Mucosa of rectum (tissue), 2 donors: ENCODE measurements around the gene CHRND.

Experiments
- H3K27ac ChIP-seq, 2 donors: one replicate each; pipeline ENCODE4 v1.7.0; 2013; ENCODE audit warnings: inconsistent platforms in 2 of 2, low read depth in 2 of 2, low read length in 2 of 2
- H3K27me3 ChIP-seq, 2 donors: one replicate each; pipeline ENCODE4 v1.7.0; 2013; ENCODE audit warnings: low read length in 2 of 2; ENCODE audit not compliant: control insufficient read depth in 2 of 2, insufficient read depth in 2 of 2
- H3K36me3 ChIP-seq, 2 donors: one replicate each; pipeline ENCODE4 v1.7.0; 2013; ENCODE audit warnings: low read length in 2 of 2; ENCODE audit not compliant: control insufficient read depth in 2 of 2, insufficient read depth in 2 of 2
- H3K4me1 ChIP-seq, 2 donors: one replicate each; pipeline ENCODE4 v1.7.0; 2013; ENCODE audit warnings: low read length in 2 of 2, mild to moderate bottlenecking in 1 of 2; ENCODE audit not compliant: control insufficient read depth in 2 of 2, insufficient read depth in 2 of 2
- H3K4me3 ChIP-seq, 2 donors: one replicate each; pipeline ENCODE4 v1.7.0; 2013; ENCODE audit warnings: low read length in 2 of 2
- H3K9ac ChIP-seq, 2 donors: one replicate each; pipeline ENCODE4 v1.7.0; 2013; ENCODE audit warnings: low read length in 2 of 2, low read depth in 1 of 2, mild to moderate bottlenecking in 1 of 2
- H3K9me3 ChIP-seq, 2 donors: one replicate each; pipeline ENCODE4 v1.7.0; 2013; ENCODE audit warnings: low read length in 2 of 2; ENCODE audit not compliant: control insufficient read depth in 2 of 2
- donor health status: healthy.
- donor health status: Normal muscosa, but diverticular disease.

CHRND gene

DNA sequence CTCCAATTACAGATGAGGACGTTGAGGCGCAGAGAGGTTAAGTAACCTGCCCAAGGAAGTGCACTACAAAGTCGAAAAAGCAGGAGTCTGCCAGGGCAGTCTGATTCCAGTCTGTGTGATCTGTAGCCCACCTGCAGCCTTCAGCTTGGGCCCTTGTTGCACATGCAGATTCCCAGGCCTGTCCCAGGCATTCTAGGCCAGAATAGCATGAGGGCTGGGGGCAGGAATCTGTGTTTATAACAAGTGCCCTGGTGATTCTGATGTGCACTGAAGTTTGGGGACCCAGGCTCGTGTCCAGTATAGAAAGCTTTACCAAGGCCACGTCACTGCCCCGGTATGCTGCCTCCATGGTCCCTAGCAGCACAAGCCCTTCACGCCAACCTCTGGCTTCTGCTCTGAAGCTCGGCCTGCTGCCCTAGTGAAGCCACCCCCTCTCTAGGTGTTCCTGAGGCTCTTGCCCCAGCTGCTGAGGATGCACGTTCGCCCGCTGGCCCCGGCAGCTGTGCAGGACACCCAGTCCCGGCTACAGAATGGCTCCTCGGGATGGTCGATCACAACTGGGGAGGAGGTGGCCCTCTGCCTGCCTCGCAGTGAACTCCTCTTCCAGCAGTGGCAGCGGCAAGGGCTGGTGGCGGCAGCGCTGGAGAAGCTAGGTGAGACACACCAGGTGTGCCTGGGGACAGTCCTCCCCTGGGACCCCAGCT is 18.1 kb downstream of the CHRND start:
- Histone ChIP-seq H3K27ac (no peak overlapping the region), H3K27me3 (peaks cover 4 to 5% of the 10 kb centered on the region in 2 donors)

GRCh38 chr2:232544674-232545073 is 18.7 kb downstream of the CHRND start:
- H3K36me3 ChIP-seq, result peaks cover 0 to 5% of the 10 kb centered on the region in 2 donors
- H3K4me1 ChIP-seq, result no peaks in the 10 kb centered on the region
- H3K27me3 ChIP-seq, result peaks cover 0 to 2% of the 10 kb centered on the region in 2 donors
- no peak overlapping the region for H3K27ac ChIP-seq
- H3K9me3 ChIP-seq, result no peaks in the 10 kb centered on the region
- H3K4me3 ChIP-seq, result no peak overlapping the region
- H3K9ac ChIP-seq, result no peak overlapping the region

More for the DNA sequence above, 18.1 kb downstream of the CHRND start:
- Histone ChIP-seq H3K4me3 (no peak overlapping the region), H3K4me1 (no peaks in the 10 kb centered on the region), H3K9ac (no peak overlapping the region), H3K36me3 (peaks cover 0 to 5% of the 10 kb centered on the region in 2 donors), H3K9me3 (no peaks in the 10 kb centered on the region)

GRCh38 chr2:232545511-232546375 is 19.8 kb downstream of the CHRND start:
- H3K9ac ChIP-seq, result no peak overlapping the region
- no peak overlapping the region for H3K27ac ChIP-seq
- H3K4me1 ChIP-seq, result no peaks in the 10 kb centered on the region
- peaks cover 0 to 5% of the 10 kb centered on the region in 2 donors for H3K36me3 ChIP-seq
- H3K27me3 ChIP-seq, result no peaks in the 10 kb centered on the region
- H3K4me3 ChIP-seq, result no peak overlapping the region
- H3K9me3 ChIP-seq, result no peaks in the 10 kb centered on the region

- no peak overlapping the region for H3K9ac ChIP-seq
- H3K27me3 ChIP-seq, result no peaks in the 10 kb centered on the region
- no peak overlapping the region for H3K4me3 ChIP-seq
- H3K9me3 ChIP-seq, result no peaks in the 10 kb centered on the region
- H3K36me3 ChIP-seq, result peaks cover 0 to 9% of the 10 kb centered on the region in 2 donors
- peaks cover 3 to 10% of the 10 kb centered on the region in 2 donors for H3K4me1 ChIP-seq
- H3K27ac ChIP-seq, result no peak overlapping the region
These were observed 22.0 kb downstream of the CHRND start for GRCh38 chr2:232547991-232548390.

DNA sequence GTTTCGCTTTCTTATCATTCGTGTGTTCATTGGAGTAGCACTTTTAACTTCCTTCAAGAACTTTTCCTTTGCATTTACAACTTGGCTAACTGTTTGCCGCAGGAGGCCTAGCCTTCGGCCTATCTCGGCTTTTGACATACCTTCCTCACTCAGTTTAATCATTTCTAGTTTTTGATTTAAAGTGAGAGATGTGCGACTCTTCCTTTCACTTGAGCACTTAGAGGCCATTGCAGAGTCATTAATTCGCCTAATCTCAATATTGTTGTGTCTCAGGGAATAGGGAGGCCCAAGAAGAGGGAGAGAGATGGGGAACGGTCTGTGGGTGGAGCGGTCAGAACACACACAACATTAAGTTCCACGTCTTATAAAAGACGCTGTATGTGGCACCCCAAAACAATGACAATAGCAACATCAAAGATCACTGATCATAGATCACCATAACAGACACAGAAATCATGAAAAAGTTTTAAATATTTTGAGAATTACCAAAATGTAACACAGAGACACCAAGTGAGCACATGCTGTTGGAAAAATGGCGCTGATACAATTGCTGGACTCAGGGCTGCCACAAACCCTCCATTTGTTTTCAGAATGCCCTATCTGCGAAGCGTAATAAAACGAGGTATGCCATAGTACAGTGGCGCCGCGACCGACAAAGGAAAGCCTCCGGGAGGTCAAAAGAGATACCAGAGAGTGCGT is 23.8 kb downstream of the CHRND start:
- Histone ChIP-seq H3K9me3 (no peaks in the 10 kb centered on the region), H3K27me3 (no peaks in the 10 kb centered on the region), H3K4me1 (peaks cover 3 to 10% of the 10 kb centered on the region in 2 donors), H3K9ac (peak overlapping the region; percentile 72 to 96), H3K27ac (peak overlapping the region; percentile 98), H3K4me3 (peak overlapping the region; percentile 91 to 97), H3K36me3 (peaks cover 5 to 12% of the 10 kb centered on the region in 2 donors)

GRCh38 chr2:232550354-232551249 is 24.6 kb downstream of the CHRND start, which contains the start of the genes EIF4E2 and TIGD1:
TSS of gene EIF4E2 (plus strand) at chr2:232550689. CDS start at chr2:232550725, 36 bp downstream.
TSS of gene TIGD1 (minus strand) at chr2:232550557. CDS start at chr2:232549882, 675 bp downstream.
- Histone ChIP-seq H3K9me3 (no peaks in the 10 kb centered on the region), H3K36me3 (peaks cover 5 to 10% of the 10 kb centered on the region in 2 donors), H3K27ac (peak within 1 kb of the TSS; percentile 98), H3K27me3 (no peaks in the 10 kb centered on the region), H3K4me3 (peak within 1 kb of the TSS; percentile 91 to 97), H3K4me1 (peaks cover 3 to 10% of the 10 kb centered on the region in 2 donors), H3K9ac (peak within 1 kb of the TSS; percentile 72 to 96)

GRCh38 chr2:232551250-232551638 is 25.3 kb downstream of the CHRND start:
- no peaks in the 10 kb centered on the region for H3K27me3 ChIP-seq
- H3K4me1 ChIP-seq, result peaks cover 3 to 10% of the 10 kb centered on the region in 2 donors
- H3K9me3 ChIP-seq, result no peaks in the 10 kb centered on the region
- peaks cover 7 to 9% of the 10 kb centered on the region in 2 donors for H3K36me3 ChIP-seq
- H3K4me3 ChIP-seq, result peak overlapping the region; percentile 91 to 97
- H3K27ac ChIP-seq, result peak overlapping the region; percentile 98
- peak overlapping the region; percentile 72 to 96 for H3K9ac ChIP-seq

DNA sequence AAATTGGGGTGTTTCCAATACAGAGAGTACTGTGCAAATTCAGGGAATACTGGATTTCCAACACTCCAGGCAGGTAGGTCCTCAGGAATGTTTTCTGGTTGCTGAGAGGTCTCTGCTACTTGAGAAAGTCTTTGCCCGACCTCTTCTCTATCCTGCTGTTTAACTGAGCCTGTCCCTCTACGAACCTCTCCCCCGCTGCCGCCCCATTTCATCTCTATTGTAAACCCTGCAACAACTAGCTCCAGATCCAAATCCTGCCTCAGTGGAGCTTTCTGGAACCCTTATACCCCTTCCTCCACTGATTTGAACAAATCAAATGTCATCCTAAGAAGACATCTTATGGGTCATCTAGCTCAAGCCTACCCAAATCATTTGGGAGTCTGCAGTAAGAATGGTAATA is 25.8 kb downstream of the CHRND start:
- Histone ChIP-seq H3K27me3 (no peaks in the 10 kb centered on the region), H3K27ac (no peak overlapping the region)

DNA sequence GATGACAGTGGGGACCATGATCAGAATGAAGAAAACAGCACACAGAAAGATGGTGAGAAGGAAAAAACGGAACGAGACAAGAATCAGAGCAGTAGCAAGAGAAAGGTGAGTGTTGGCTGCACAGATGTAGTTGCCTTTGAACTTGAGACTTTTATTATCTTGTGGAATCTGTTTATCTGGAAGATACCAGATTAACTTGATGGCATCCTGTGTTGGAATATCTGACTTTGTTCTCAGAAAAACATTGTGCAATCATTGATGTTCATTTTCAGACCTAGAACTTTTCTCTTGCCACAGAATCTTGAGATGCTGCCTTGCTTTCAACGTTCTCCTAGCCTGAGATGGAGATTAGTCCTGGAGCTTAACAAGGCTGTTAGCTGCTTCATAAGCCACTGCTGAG is 30.5 kb downstream of the CHRND start:
- H3K27ac ChIP-seq, result no peak overlapping the region
- peaks cover 36% of the 10 kb centered on the region in 2 donors for H3K36me3 ChIP-seq
- H3K27me3 ChIP-seq, result no peaks in the 10 kb centered on the region
- H3K4me3 ChIP-seq, result no peak overlapping the region
- H3K9me3 ChIP-seq, result no peaks in the 10 kb centered on the region
- H3K4me1 ChIP-seq, result peaks cover 1 to 6% of the 10 kb centered on the region in 2 donors
- H3K9ac ChIP-seq, result no peak overlapping the region

More for the DNA sequence above, 25.8 kb downstream of the CHRND start:
- Histone ChIP-seq H3K4me3 (peak overlapping the region; percentile 91 to 97), H3K4me1 (peaks cover 3 to 10% of the 10 kb centered on the region in 2 donors), H3K9ac (peak overlapping the region; percentile 72 to 96), H3K9me3 (no peaks in the 10 kb centered on the region), H3K36me3 (peaks cover 13% of the 10 kb centered on the region in 2 donors)
